GM12878 (cell line): ENCODE data around the gene LIN37.

Experiments used
- BACH1 ChIP-seq: fragments of 450-650 bp; IDR thresholded peaks from 2 replicates; pipeline ENCODE4 v1.6.1; 2017; ENCODE audit warnings: mild to moderate bottlenecking, borderline replicate concordance
- CHD4 ChIP-seq: fragments of 200-600 bp; sonication (generic); IDR thresholded peaks from 2 replicates; pipeline ENCODE4 v1.6.1; 2016; ENCODE audit warnings: mild to moderate bottlenecking
- NFIC ChIP-seq: IDR thresholded peaks from 2 replicates; pipeline ENCODE4 v1.6.1; 2012; ENCODE audit warnings: low read depth, mild to moderate bottlenecking, inconsistent platforms, low read length, moderate library complexity
- TCF7 ChIP-seq: IDR thresholded peaks from 2 replicates; pipeline ENCODE4 v1.6.1; 2014; ENCODE audit warnings: antibody characterized with exemption, borderline replicate concordance
- YY1 ChIP-seq: IDR thresholded peaks from 2 replicates; pipeline ENCODE4 v1.6.1; 2011; ENCODE audit warnings: low read depth, mild to moderate bottlenecking, low read length
- TF ChIP-seq, protein P1 (sequence below): IDR thresholded peaks from 2 replicates; pipeline ENCODE4 v1.6.1; 2012; ENCODE audit warnings: low read depth, low read length, improper control_type of control experiment

DNA sequence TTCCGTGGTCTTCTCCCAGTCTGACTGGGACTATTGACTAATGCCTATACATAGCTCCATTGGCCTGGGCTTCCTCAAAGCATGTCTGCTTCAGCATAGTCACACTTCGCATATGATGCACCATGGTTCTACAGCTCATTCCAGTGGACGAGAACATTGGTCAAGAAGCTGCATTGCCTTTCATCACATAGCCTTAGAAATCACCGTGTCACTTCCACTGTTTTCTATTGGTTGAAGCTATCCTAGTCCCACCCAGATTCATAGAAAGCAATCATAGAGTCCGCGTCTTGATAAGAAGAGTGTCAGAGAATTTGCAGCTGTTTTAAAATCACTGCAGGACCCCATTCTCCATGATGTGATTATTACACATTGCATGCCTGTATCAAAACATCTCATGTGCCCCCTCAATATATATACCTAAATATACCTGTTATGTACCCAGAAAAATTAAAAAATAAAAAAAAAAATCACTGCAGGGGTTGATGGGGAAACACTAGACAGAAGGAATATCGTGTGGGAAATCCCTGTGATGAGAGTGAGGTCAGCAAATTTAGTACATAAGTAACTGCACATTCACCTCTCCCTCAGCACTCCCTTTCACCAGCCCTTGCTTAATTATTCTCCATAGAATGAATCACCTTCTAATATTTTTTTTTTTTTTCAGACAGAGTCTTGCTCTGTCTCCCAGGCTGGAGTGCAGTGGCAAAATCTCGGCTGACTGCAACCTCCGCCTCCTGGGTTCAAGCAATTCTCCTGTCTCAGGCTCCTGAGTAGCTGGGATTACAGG lies 24.8 kb downstream of the LIN37 start:
- TF ChIP-seq TCF7 (no peak), YY1 (no peak), CHD4 (no peak), BACH1 (no peak), NFIC (no peak)
- TF ChIP-seq, protein P1, sequence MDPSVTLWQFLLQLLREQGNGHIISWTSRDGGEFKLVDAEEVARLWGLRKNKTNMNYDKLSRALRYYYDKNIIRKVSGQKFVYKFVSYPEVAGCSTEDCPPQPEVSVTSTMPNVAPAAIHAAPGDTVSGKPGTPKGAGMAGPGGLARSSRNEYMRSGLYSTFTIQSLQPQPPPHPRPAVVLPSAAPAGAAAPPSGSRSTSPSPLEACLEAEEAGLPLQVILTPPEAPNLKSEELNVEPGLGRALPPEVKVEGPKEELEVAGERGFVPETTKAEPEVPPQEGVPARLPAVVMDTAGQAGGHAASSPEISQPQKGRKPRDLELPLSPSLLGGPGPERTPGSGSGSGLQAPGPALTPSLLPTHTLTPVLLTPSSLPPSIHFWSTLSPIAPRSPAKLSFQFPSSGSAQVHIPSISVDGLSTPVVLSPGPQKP: no peak
